HCT116 (cell line): ENCODE data around the gene CUX1.

Experiments
- ATF3 ChIP-seq: IDR thresholded peaks from 2 replicates; pipeline ENCODE4 v1.6.1; 2012
- CTCF ChIP-seq, 3 experiments: fragments of 200-600 bp in 1 of 3; sonication (generic) in 1 of 3; IDR thresholded peaks in 2 of 3; conservative IDR thresholded peaks in 1 of 3; 2 replicates each; pipeline ENCODE4 v1.5.1; 2012 to 2017; ENCODE audit warnings: low read depth in 2 of 3, low read length in 2 of 3, antibody characterized with exemption in 1 of 3, borderline replicate concordance in 1 of 3, control low read depth in 1 of 3, mild to moderate bottlenecking in 1 of 3, mixed read lengths in 1 of 3, mixed run types in 1 of 3, moderate library complexity in 1 of 3; ENCODE audit not compliant: insufficient read depth in 1 of 3
- MAX ChIP-seq: IDR thresholded peaks from 2 replicates; pipeline ENCODE4 v1.6.1; 2012
- POLR2A ChIP-seq: IDR thresholded peaks from 2 replicates; pipeline ENCODE4 v1.7.0; 2011; ENCODE audit warnings: borderline replicate concordance; ENCODE audit not compliant: insufficient read depth, insufficient read length; ENCODE audit errors: extremely low read depth
- RAD21 ChIP-seq: IDR thresholded peaks from 2 replicates; pipeline ENCODE4 v1.6.1; 2012; ENCODE audit warnings: low read depth, mild to moderate bottlenecking
- REST ChIP-seq: IDR thresholded peaks from 2 replicates; pipeline ENCODE4 v1.6.1; 2012; ENCODE audit warnings: low read depth
- TCF7L2 ChIP-seq: IDR thresholded peaks from 2 replicates; pipeline ENCODE4 v1.7.0; 2011; ENCODE audit warnings: borderline replicate concordance, inconsistent platforms; ENCODE audit not compliant: insufficient read depth, insufficient read length; ENCODE audit errors: extremely low read depth
- YY1 ChIP-seq: IDR thresholded peaks from 2 replicates; pipeline ENCODE4 v1.6.1; 2011; ENCODE audit warnings: low read length, low read depth, moderate library complexity, mild to moderate bottlenecking; ENCODE audit not compliant: insufficient replicate concordance; ENCODE audit errors: extremely low read depth
- ZBTB33 ChIP-seq: IDR thresholded peaks from 2 replicates; pipeline ENCODE4 v1.6.1; 2011; ENCODE audit warnings: mild to moderate bottlenecking, low read length, moderate library complexity; ENCODE audit not compliant: insufficient replicate concordance; ENCODE audit errors: extremely low read depth
- ZNF274 ChIP-seq: fragments of 200-500 bp; sonication (Bioruptor generic); IDR thresholded peaks from 2 replicates; pipeline ENCODE4 v1.6.1; 2014; ENCODE audit warnings: mild to moderate bottlenecking, low read depth, low read length, inconsistent platforms

GRCh38 chr7:101882595-101883564 is 65.5 kb downstream of the CUX1 start:
- no peak for TF ChIP-seq CTCF (IDR thresholded peaks at IDR 0.05 in 2 of 3, conservative IDR thresholded peaks at IDR 0.05 in 1 of 3; ENCODE audit: borderline replicate concordance in 1 of 3, insufficient read depth in 1 of 3, low read depth in 2 of 3, low read length in 2 of 3)
- no peak for TF ChIP-seq POLR2A
- no peak for TF ChIP-seq REST
- peak; percentile 71 for TF ChIP-seq MAX
- peak; percentile 46; the same call in 1 of the 2 replicates for TF ChIP-seq RAD21
- TF ChIP-seq ATF3: no peak; the same call in 1 of the 2 replicates
- TF ChIP-seq TCF7L2: peak; percentile 70
- TF ChIP-seq YY1: no peak
- TF ChIP-seq ZNF274: no peak
- peak; percentile 58 for TF ChIP-seq ZBTB33
